Cardiac septum (tissue), 1 donor: ENCODE measurements around the gene NAP1L2. TPM values are rescaled to one million over a fixed set of nuclear protein-coding genes. Genes with fewer than 3 reads are reported as not detected.
"Not testable (repeated sequence)": the region's sequence is repeated elsewhere in the genome, so short reads cannot be mapped to it uniquely, and the experiment has no call there.

Experiments
- DNase-seq: peaks from one replicate; pipeline ENCODE4 v3.0.0-alpha.2; 2020; ENCODE audit warnings: low spot score
- intact Hi-C: fragments of 100-400 bp; cut with DNase I; formaldehyde crosslinking; loops from one replicate; pipeline ENCODE4 v1.14.0; 2022
- long read RNA-seq: library from polyadenylated mRNA; unstranded; transcript quantifications from one replicate; pipeline ENCODE4 v2.0.0, GENCODE V29; 2021
- total RNA-seq: library from RNA; stranded (reverse); fragmentation: NEBNext Ultra II Directional; extraction: Animal tissue kit (Norgen Biotek cat#: 25700); gene quantifications from one replicate; pipeline ENCODE4 v1.2.1, GENCODE V29; 2021
- donor health status: DM: no; HTN: no; CAD: no.

NAP1L2 gene, protein sequence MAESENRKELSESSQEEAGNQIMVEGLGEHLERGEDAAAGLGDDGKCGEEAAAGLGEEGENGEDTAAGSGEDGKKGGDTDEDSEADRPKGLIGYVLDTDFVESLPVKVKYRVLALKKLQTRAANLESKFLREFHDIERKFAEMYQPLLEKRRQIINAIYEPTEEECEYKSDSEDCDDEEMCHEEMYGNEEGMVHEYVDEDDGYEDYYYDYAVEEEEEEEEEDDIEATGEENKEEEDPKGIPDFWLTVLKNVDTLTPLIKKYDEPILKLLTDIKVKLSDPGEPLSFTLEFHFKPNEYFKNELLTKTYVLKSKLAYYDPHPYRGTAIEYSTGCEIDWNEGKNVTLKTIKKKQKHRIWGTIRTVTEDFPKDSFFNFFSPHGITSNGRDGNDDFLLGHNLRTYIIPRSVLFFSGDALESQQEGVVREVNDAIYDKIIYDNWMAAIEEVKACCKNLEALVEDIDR
- 10.7 TPM for total RNA-seq
- long read RNA-seq, transcript NAP1L2-201 (1 exons, 2,550 nt): major isoform, 5 of 5 reads
- long read RNA-seq, partial matches to known transcripts: 0 of 5 reads
- long read RNA-seq, other reads (novel, unspliced or antisense): 0 of 5 reads

DNA sequence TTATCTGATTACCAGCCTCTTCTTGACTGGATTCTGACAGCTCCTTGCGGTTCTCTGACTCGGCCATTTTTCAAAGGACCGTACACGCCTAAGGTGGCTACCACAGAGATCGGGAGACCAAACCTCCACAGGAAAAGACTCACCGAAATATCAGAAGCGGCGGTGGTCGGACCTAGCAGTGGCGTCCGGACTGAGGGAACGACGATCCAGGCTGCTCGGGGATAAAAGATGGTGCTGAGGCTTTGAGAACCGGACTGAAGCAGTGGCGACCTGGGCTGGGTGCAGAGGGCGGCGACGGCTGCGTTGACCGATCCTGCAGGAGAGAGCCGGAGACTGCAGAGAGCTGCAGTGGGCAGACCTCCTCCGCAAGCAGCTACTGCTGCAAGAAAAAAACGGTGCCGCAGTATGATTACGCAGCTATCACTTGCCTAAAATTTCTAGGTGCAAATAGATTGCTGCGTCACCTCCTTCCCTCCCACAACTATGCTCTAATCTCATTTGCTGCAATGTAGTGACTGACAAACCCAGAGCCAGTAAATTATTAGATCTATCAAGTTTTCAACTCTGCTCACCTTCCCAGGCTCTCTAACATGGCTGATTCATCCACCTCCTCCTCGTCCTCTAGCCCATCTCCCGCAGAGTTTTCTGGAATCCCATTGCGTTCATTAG is at the start of gene NAP1L2:
Gene NAP1L2, minus strand, starts transcription at position 426 of the 669 bp plus-strand sequence. Its CDS starts 359 bp downstream, at position 67.
- intact Hi-C loops: no loop called here
- no peak for DNase-seq

DNA sequence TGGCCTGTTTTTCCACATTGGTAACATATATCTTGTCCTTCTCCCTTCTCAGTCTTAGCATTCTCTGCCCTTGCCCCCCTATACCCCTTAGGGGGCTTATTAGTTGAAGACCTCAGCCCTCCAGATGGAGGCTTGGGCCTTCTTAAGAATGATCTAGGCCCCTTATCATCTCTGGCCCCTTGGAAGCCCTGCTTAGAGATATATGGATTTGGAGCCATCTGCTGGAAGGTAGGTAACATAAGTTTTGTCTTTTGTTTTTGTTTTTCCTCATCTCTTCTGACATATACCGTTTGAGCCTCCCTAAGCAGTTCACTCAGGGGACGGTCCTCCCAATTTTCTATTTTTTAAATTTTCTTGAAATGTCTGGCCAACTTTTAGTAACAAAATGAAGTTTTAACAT is 48.3 kb upstream of the NAP1L2 start:
- no peak for DNase-seq
- intact Hi-C loops: no loop called here

DNA sequence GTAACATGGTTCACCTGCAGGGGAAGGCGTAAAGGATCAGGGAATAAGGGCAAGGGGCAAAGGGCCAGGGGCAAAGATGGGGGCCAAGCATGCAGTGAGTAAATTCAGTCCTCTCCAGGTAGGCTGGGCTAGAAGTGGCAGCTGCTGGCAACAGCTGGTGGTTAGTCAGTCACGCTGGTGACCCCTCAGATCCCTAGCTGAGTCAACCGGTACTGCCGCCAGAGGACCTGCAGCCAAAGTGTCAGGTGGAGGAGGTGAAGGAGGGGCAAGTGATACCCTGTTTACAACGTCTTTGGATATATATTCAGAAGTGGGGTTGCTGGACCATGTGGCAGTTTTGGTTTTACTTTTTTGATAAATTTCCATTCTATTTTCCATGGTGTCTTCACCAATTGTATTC is 24.6 kb upstream of the NAP1L2 start:
- intact Hi-C loops: no loop called here

DNA sequence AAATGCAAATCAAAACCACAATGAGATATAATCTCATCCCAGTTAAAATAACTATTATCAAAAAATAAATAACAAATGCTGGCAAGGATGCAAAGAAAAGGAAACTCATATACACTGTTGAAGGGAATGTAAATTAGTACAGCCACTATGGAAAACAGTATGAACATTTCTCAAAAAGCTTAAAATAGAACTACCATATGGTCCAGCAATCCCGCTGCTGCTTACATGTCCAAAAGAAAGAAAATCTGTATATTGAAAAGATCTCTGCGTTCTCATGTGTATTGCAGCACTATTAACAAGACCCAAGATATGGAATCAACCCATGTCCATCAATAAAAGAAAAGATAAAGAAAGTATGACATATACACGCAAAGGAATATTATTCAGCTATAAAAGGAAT is 3.0 kb upstream of the NAP1L2 start:
- no peak for DNase-seq
- intact Hi-C loops: no loop called here

More for the DNA sequence above, 24.6 kb upstream of the NAP1L2 start:
- no peak for DNase-seq

DNA sequence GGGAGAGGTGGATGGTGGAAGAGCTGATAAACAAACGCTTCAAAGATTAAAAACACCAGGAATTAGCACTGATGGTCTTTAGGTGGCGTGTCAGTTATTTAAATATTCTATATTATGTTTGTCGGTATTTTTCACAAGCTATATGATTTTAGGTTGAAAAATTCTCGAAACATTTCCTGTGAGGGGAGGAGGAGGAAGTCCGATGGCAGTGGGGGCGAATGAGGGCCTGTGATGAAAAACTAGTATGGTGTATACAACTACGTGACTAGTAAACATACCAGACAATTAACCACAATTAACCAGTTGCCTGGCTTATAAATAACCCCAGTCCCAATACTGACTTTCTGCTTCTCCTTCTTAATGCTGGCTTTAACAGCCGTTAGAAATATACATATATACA is 595 bp upstream of the NAP1L2 start:
- intact Hi-C loops: no loop called here
- DNase-seq: no peak

DNA sequence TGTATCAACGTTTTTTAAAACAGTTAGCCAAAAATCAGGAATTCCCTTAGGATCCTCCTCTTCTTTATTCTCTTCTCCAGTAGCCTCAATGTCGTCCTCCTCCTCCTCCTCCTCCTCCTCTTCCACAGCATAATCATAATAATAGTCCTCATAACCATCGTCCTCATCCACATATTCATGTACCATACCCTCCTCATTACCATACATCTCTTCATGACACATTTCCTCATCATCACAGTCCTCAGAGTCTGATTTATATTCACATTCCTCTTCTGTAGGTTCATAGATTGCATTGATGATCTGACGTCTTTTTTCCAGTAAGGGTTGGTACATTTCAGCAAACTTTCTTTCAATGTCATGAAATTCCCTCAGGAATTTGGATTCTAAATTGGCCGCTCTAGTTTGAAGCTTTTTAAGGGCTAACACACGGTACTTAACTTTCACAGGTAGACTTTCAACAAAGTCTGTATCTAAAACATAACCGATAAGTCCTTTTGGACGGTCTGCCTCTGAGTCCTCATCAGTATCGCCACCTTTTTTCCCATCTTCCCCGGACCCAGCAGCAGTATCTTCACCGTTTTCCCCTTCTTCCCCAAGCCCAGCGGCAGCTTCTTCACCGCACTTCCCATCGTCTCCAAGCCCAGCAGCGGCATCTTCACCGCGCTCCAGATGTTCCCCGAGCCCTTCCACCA is 771 bp downstream of the NAP1L2 start:
- intact Hi-C loops: no loop called here
- DNase-seq: no peak

DNA sequence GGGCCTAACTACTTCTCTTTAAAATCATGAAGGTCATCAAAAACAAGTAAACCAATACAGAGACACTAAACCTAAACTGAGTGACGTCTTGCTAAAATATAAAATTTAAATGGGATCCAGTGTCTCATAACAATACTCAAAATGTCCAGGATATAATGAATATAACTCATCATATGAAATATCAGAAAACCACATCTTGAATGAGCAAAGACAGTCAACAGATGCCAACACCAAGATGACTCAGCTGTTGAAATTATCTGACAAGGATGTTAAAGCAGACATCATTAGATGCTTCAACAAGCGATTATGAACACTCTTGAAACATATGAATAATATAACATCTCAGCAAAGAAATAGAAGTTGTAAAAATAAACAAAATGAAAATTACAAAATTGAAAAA is 8.3 kb downstream of the NAP1L2 start:
- DNase-seq: no peak
- intact Hi-C loops: no loop called here

DNA sequence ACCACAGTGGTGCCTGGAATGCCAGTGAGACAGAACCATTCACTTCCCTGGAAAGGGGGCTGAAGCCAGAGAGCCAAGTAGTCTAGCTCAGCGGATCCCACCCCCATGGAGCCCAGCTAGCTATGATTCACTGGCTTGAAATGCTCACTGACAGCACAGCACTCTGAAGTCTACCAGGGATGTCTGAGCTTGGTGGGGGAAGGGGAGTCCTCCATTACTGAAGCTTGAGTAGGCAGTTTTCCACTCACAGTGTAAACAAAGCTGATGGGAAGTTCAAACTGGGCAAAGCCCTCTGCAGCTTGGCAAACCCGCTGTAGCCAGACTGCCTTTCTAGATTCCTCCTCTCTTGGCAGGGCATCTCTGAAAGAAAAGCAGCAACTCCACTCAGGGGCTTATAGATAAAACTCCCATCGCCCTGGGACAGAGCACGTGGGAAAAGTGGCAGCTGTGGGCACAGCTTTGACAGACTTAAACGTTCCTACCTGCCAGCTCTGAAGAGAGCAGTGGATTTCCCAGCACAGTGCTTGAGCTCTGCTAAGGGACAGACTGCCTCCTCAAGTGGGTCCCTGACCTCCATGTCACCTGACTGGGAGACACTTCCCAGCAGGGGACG is 32.0 kb downstream of the NAP1L2 start:
- DNase-seq: no peak
- intact Hi-C loops: no loop called here

DNA sequence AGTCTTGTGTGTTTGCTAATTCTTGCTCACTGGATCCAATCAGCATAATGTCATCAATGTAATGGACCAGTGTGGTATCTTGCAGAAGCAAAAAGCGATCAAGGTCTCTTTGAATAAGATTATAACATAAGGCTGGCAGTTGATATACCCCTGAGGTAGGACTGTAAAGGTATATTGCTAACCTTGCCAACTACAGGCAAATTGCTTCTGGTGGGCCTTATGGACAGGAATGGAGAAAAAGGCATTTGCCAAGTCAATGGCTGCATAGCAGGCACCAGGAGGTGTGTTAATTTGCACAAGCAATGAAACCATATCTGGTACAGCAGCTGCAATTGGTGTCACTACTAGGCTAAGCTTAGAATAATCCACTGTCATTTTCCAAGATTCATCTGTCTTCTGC is 45.7 kb downstream of the NAP1L2 start:
- intact Hi-C loops, DNase-seq: not testable (repeated sequence)

Other genes with a start within 250 kb of the NAP1L2 start
- gene PABPC1L2B, start 211.9 kb downstream of the NAP1L2 start, total RNA-seq: not detected
- not detected for gene PABPC1L2A, start 135.3 kb downstream of the NAP1L2 start, total RNA-seq
- gene CDX4, start 232.2 kb upstream of the NAP1L2 start, total RNA-seq: not detected